SK-N-SH (cell line): ENCODE measurements around the gene KRTAP12-2. TPM values are rescaled to one million over a fixed set of nuclear protein-coding genes. Genes with fewer than 3 reads are reported as not detected.

Source experiments
- CTCF ChIA-PET: fragments of 300-600, 350-600 bp; formaldehyde crosslinking; extraction: SDS; loops from one replicate; lab custom pipeline; 2021; lab: Yijun Ruan, JAX
- POLR2A ChIA-PET: fragments of 350-600 bp; sonication (Branson Sonifier 250); formaldehyde crosslinking; extraction: SDS; loops from one replicate; lab custom pipeline; 2020; ENCODE audit warnings: antibody characterized with exemption, inconsistent platforms; lab: Yijun Ruan, JAX
- DNase-seq: peaks from one replicate; pipeline ENCODE4 v3.0.0; 2012
- H2AFZ ChIP-seq: fragments of 200-600 bp; sonication (generic); 2 replicates; pipeline ENCODE4 v1.8.1; 2016; ENCODE audit warnings: antibody characterized with exemption, mild to moderate bottlenecking, low read depth
- H3F3A ChIP-seq: fragments of 200-600 bp; sonication (generic); replicated peaks from 2 replicates; pipeline ENCODE3; 2016; ENCODE audit warnings: antibody characterized with exemption, mild to moderate bottlenecking; ENCODE audit not compliant: insufficient read depth
- H3K27ac ChIP-seq, 2 experiments: fragments of 200-500 bp in 1 of 2; fragments of 200-600 bp in 1 of 2; sonication (Bioruptor generic) in 1 of 2; sonication (generic), shearing (Covaris generic) in 1 of 2; 2 replicates each; pipeline versions ENCODE4 v1.5.1 to v1.6.1; 2014 to 2016; ENCODE audit warnings: low read depth in 2 of 2, inconsistent platforms in 1 of 2, low read length in 1 of 2, mild to moderate bottlenecking in 1 of 2, mixed read lengths in 1 of 2
- H3K27me3 ChIP-seq: fragments of 200-600 bp; sonication (generic), shearing (Covaris generic); 2 replicates; pipeline ENCODE4 v1.6.1; 2016; ENCODE audit warnings: mixed run types; ENCODE audit not compliant: insufficient read depth
- H3K36me3 ChIP-seq, 2 experiments: fragments of 200-500 bp in 1 of 2; fragments of 200-600 bp in 1 of 2; sonication (Bioruptor generic) in 1 of 2; sonication (generic) in 1 of 2; replicated peaks in 1 of 2; 2 replicates each; pipeline versions ENCODE3 to v1.5.1; 2014 to 2016; ENCODE audit warnings: low read length in 1 of 2, mild to moderate bottlenecking in 1 of 2; ENCODE audit not compliant: insufficient read depth in 2 of 2, control insufficient read depth in 1 of 2
- H3K4me1 ChIP-seq, 2 experiments: fragments of 200-500 bp in 1 of 2; fragments of 200-600 bp in 1 of 2; sonication (Bioruptor generic) in 1 of 2; sonication (generic), shearing (Covaris generic) in 1 of 2; 2 replicates each; pipeline versions ENCODE4 v1.5.1 to v1.6.1; 2014 to 2016; ENCODE audit warnings: low read depth in 1 of 2, low read length in 1 of 2, mixed run types in 1 of 2; ENCODE audit not compliant: insufficient read depth in 2 of 2, control insufficient read depth in 1 of 2
- H3K4me2 ChIP-seq: fragments of 200-600 bp; sonication (generic), shearing (Covaris generic); 2 replicates; pipeline ENCODE4 v1.6.1; 2017; ENCODE audit warnings: mixed run types
- H3K4me3 ChIP-seq, 2 experiments: fragments of 200-500 bp in 1 of 2; fragments of 200-600 bp in 1 of 2; sonication (Bioruptor generic) in 1 of 2; sonication (generic), shearing (Covaris generic) in 1 of 2; 2 replicates each; pipeline versions ENCODE4 v1.5.1 to v1.8.1; 2014 to 2016; ENCODE audit warnings: low read depth in 2 of 2, inconsistent platforms in 1 of 2, low read length in 1 of 2, mild to moderate bottlenecking in 1 of 2, mixed read lengths in 1 of 2, moderate library complexity in 1 of 2
- H3K79me2 ChIP-seq: fragments of 200-600 bp; sonication (generic); 2 replicates; pipeline ENCODE4 v1.8.1; 2017; ENCODE audit warnings: mild to moderate bottlenecking; ENCODE audit not compliant: insufficient read depth
- H3K9ac ChIP-seq: fragments of 200-600 bp; sonication (generic); 2 replicates; pipeline ENCODE4 v1.6.1; 2017; ENCODE audit warnings: mixed run types
- H3K9me2 ChIP-seq: fragments of 200-600 bp; sonication (generic); 2 replicates; pipeline ENCODE4 v1.6.1; 2017; ENCODE audit warnings: mixed run types
- H3K9me3 ChIP-seq: fragments of 200-600 bp; sonication (generic); 2 replicates; pipeline ENCODE4 v1.6.1; 2017; ENCODE audit warnings: mixed run types, mild to moderate bottlenecking, moderate library complexity
- H4K20me1 ChIP-seq: fragments of 200-600 bp; sonication (generic); 2 replicates; pipeline ENCODE4 v1.6.1; 2017; ENCODE audit warnings: mild to moderate bottlenecking, mixed run types; ENCODE audit not compliant: insufficient read depth
- CTCF ChIP-seq: fragments of 200-600 bp; sonication (generic); IDR thresholded peaks from 2 replicates; pipeline ENCODE4 v1.6.1; 2017; ENCODE audit warnings: antibody characterized with exemption, mild to moderate bottlenecking, moderate library complexity
- ELF1 ChIP-seq: IDR thresholded peaks from 2 replicates; pipeline ENCODE4 v1.4.0; 2012
- EP300 ChIP-seq, 2 experiments: IDR thresholded peaks; 2 replicates each; pipeline versions ENCODE4 v1.4.0 to v1.6.1; 2012; ENCODE audit warnings: borderline replicate concordance in 1 of 2, low read depth in 1 of 2, low read length in 1 of 2
- EZH2phosphoT487 ChIP-seq: fragments of 200-600 bp; sonication (generic); IDR thresholded peaks from 2 replicates; pipeline ENCODE4 v1.6.1; 2017; ENCODE audit warnings: low read depth, mixed run types, mild to moderate bottlenecking, antibody characterized with exemption, moderate library complexity, borderline replicate concordance
- FOXJ3 ChIP-seq: sonication (generic); formaldehyde crosslinking; IDR thresholded peaks from 2 replicates; pipeline ENCODE4 v1.5.1; 2020; ENCODE audit warnings: mild to moderate bottlenecking, missing genetic modification reagents
- GABPA ChIP-seq: IDR thresholded peaks from 2 replicates; pipeline ENCODE4 v1.4.0; 2012; ENCODE audit warnings: low read depth, mild to moderate bottlenecking
- GATA2 ChIP-seq: sonication (generic); formaldehyde crosslinking; IDR thresholded peaks from 2 replicates; pipeline ENCODE4 v1.5.0; 2020; ENCODE audit warnings: mild to moderate bottlenecking, missing genetic modification reagents
- JUND ChIP-seq: IDR thresholded peaks from 2 replicates; pipeline ENCODE4 v1.4.0; 2012
- MEF2A ChIP-seq: IDR thresholded peaks from 2 replicates; pipeline ENCODE4 v1.4.0; 2012; ENCODE audit warnings: low read depth, borderline replicate concordance
- MXI1 ChIP-seq: IDR thresholded peaks from 2 replicates; pipeline ENCODE4 v1.6.1; 2012; ENCODE audit warnings: mild to moderate bottlenecking, low read depth, low read length, improper control_type of control experiment
- NRF1 ChIP-seq: IDR thresholded peaks from 2 replicates; pipeline ENCODE4 v1.6.1; 2012; ENCODE audit warnings: low read depth, mild to moderate bottlenecking, low read length
- POLR2AphosphoS5 ChIP-seq: IDR thresholded peaks from 2 replicates; pipeline ENCODE4 v1.6.1; 2012; ENCODE audit warnings: low read depth, low read length
- RAD21 ChIP-seq: IDR thresholded peaks from 2 replicates; pipeline ENCODE4 v1.6.1; 2012; ENCODE audit warnings: mild to moderate bottlenecking, low read length
- RFX5 ChIP-seq: IDR thresholded peaks from 2 replicates; pipeline ENCODE4 v1.6.1; 2012; ENCODE audit warnings: mild to moderate bottlenecking, improper control_type of control experiment, low read length
- RXRA ChIP-seq: IDR thresholded peaks from 2 replicates; pipeline ENCODE4 v1.4.0; 2012; ENCODE audit warnings: low read depth, mild to moderate bottlenecking, borderline replicate concordance
- SIN3A ChIP-seq: IDR thresholded peaks from 2 replicates; pipeline ENCODE4 v1.6.1; 2012; ENCODE audit warnings: low read depth, mild to moderate bottlenecking, low read length, moderate library complexity, borderline replicate concordance
- SMC3 ChIP-seq: IDR thresholded peaks from 2 replicates; pipeline ENCODE4 v1.6.1; 2012; ENCODE audit warnings: low read depth, low read length, improper control_type of control experiment
- TAF1 ChIP-seq: IDR thresholded peaks from 2 replicates; pipeline ENCODE4 v1.6.1; 2012; ENCODE audit warnings: low read depth, mild to moderate bottlenecking, low read length, moderate library complexity, borderline replicate concordance
- TCF12 ChIP-seq: IDR thresholded peaks from 2 replicates; pipeline ENCODE4 v1.4.0; 2012
- TEAD4 ChIP-seq: IDR thresholded peaks from 2 replicates; pipeline ENCODE4 v1.4.0; 2012; ENCODE audit warnings: mild to moderate bottlenecking, borderline replicate concordance; ENCODE audit not compliant: insufficient read depth
- USF1 ChIP-seq: IDR thresholded peaks from 2 replicates; pipeline ENCODE4 v1.4.0; 2012; ENCODE audit warnings: low read depth, borderline replicate concordance
- WGBS: methylation state at CpG from one replicate; pipeline ENCODE4 v1.1.6; 2017; ENCODE audit warnings: low lambda C conversion rate; 5-methylcytosine and 5-hydroxymethylcytosine counted together
- polyA plus RNA-seq, 3 experiments: library from polyadenylated mRNA; depleted of rRNA; stranded (reverse); fragments of >200 nt; gene quantifications; 2 replicates each; pipeline ENCODE4 v1.2.3, GENCODE V29; 2012
- TF ChIP-seq, protein P1 (sequence below): fragments of 150-350 bp; IDR thresholded peaks from 2 replicates; pipeline ENCODE4 v1.6.1; 2016; ENCODE audit warnings: mild to moderate bottlenecking, low read depth, low read length
- TF ChIP-seq, protein P2 (sequence below): fragments of 150-350 bp; IDR thresholded peaks from 2 replicates; pipeline ENCODE4 v1.6.1; 2017; ENCODE audit warnings: antibody characterized with exemption, low read length, low read depth, borderline replicate concordance

KRTAP12-2 gene
- polyA plus RNA-seq, 1 of the 3 experiments (the other 2 are of a cell fraction): not detected

- TF ChIP-seq EZH2phosphoT487: no peak
- TF ChIP-seq, protein P1, sequence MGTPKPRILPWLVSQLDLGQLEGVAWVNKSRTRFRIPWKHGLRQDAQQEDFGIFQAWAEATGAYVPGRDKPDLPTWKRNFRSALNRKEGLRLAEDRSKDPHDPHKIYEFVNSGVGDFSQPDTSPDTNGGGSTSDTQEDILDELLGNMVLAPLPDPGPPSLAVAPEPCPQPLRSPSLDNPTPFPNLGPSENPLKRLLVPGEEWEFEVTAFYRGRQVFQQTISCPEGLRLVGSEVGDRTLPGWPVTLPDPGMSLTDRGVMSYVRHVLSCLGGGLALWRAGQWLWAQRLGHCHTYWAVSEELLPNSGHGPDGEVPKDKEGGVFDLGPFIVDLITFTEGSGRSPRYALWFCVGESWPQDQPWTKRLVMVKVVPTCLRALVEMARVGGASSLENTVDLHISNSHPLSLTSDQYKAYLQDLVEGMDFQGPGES: no peak
- TF ChIP-seq, protein P2, sequence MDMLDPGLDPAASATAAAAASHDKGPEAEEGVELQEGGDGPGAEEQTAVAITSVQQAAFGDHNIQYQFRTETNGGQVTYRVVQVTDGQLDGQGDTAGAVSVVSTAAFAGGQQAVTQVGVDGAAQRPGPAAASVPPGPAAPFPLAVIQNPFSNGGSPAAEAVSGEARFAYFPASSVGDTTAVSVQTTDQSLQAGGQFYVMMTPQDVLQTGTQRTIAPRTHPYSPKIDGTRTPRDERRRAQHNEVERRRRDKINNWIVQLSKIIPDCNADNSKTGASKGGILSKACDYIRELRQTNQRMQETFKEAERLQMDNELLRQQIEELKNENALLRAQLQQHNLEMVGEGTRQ: no peak
- no peak for TF ChIP-seq MXI1
- no peak for TF ChIP-seq USF1
- no peak for TF ChIP-seq GATA2 (CRISPR knock-in tag)
- TF ChIP-seq TEAD4: no peak
- no peak for TF ChIP-seq ELF1
- TF ChIP-seq EP300 (IDR thresholded peaks at IDR 0.05; ENCODE audit: borderline replicate concordance in 1 of 2, low read depth in 1 of 2, low read length in 1 of 2): no peak
- no peak for TF ChIP-seq NRF1
- no peak for TF ChIP-seq TCF12
- TF ChIP-seq SMC3: no peak
- no peak for TF ChIP-seq JUND
Measured at GRCh38 chr21:44653656-44654575, 12.8 kb downstream of the KRTAP12-2 start (continued).

GRCh38 chr21:44653123-44653522 lies 13.6 kb downstream of the KRTAP12-2 start:
- Histone ChIP-seq H3K9ac (no peak overlapping the region), H3K4me1 (no peaks in the 10 kb centered on the region), H3K27me3 (peaks cover 46% of the 10 kb centered on the region), H3K9me3 (no peaks in the 10 kb centered on the region), H3K9me2 (no peaks in the 10 kb centered on the region), H3K4me3 (no peak overlapping the region), H3K36me3 (no peaks in the 10 kb centered on the region), H3K27ac (no peak overlapping the region)
- POLR2A ChIA-PET: no interaction called here
- DNase-seq: no peak
- CTCF ChIA-PET: interaction anchor here (0.9 kb wide), 1 partner anchor 24 kb away, joined by 3 read pairs; no protein-coding TSS in a partner anchor
- 8% methylated on average over 8 of the region's 14 CpGs for WGBS
- no peak for TF ChIP-seq EZH2phosphoT487
- no peak for TF ChIP-seq RFX5
- no peak for TF ChIP-seq RAD21
- TF ChIP-seq SIN3A: no peak
- TF ChIP-seq MEF2A: no peak
- no peak for TF ChIP-seq TCF12
- no peak for TF ChIP-seq POLR2AphosphoS5
- TF ChIP-seq FOXJ3 (CRISPR knock-in tag): no peak
- TF ChIP-seq TEAD4: no peak
- TF ChIP-seq CTCF: no peak
- TF ChIP-seq RXRA: no peak
- TF ChIP-seq, protein P1: no peak
- TF ChIP-seq MXI1: no peak
- TF ChIP-seq GABPA: no peak
- TF ChIP-seq SMC3: no peak
- TF ChIP-seq TAF1: no peak
- no peak for TF ChIP-seq USF1
- TF ChIP-seq JUND: no peak
- TF ChIP-seq ELF1: no peak
- TF ChIP-seq, all 33 proteins: peak for 0
- H3F3A ChIP-seq: no peaks in the 10 kb centered on the region
- H3K4me2 ChIP-seq: no peak overlapping the region
- H3K79me2 ChIP-seq: no peaks in the 10 kb centered on the region
- H4K20me1 ChIP-seq: no peaks in the 10 kb centered on the region
- H2AFZ ChIP-seq: no peak overlapping the region
